Coronary artery (tissue), 2 donors: Measurements from ENCODE around the gene VANGL2.

Experiments
- DNase-seq: peaks from one replicate; pipeline ENCODE4 v3.0.0-alpha.2; 2017; ENCODE audit warnings: low spot score
- H3K27ac ChIP-seq, 2 donors: fragments of 200-600 bp; sonication (generic); one replicate each; pipeline ENCODE4 v1.5.1; 2016 to 2019
- H3K4me3 ChIP-seq: fragments of 200-600 bp; sonication (generic); 2 replicates; pipeline ENCODE4 v1.5.1; 2016; ENCODE audit warnings: mild to moderate bottlenecking, moderate library complexity
- CTCF ChIP-seq: fragments of 200-600 bp; sonication (generic); IDR thresholded peaks from one replicate; pipeline ENCODE4 v1.5.1; 2019; ENCODE audit warnings: antibody characterized with exemption

Gene VANGL2

GRCh38 chr1:160437432-160438316 lies 37.3 kb downstream of the VANGL2 start:
- Histone ChIP-seq H3K27ac (no peak overlapping the region), H3K4me3 (peak overlapping the region; percentile 38)
- no peak for DNase-seq
- no peak for TF ChIP-seq CTCF

- no peak for TF ChIP-seq CTCF
- DNase-seq, result no peak
- Histone ChIP-seq H3K4me3 (peak overlapping the region; percentile 38), H3K27ac (no peak overlapping the region)
Measured at GRCh38 chr1:160438317-160438918, 38.1 kb downstream of the VANGL2 start.

- H3K27ac ChIP-seq, result no peak overlapping the region
- no peak for DNase-seq
- TF ChIP-seq CTCF, result no peak
- H3K4me3 ChIP-seq, result no peak overlapping the region
Measured at GRCh38 chr1:160438935-160439334, 38.6 kb downstream of the VANGL2 start.

- Histone ChIP-seq H3K4me3 (no peak overlapping the region), H3K27ac (no peak overlapping the region)
- TF ChIP-seq CTCF, result no peak
- no peak for DNase-seq
Measured at GRCh38 chr1:160439718-160440117, 39.4 kb downstream of the VANGL2 start.

- Histone ChIP-seq H3K27ac (no peak overlapping the region), H3K4me3 (no peak overlapping the region)
- no peak for DNase-seq
- TF ChIP-seq CTCF, result no peak
Measured at GRCh38 chr1:160446945-160447600, 46.7 kb downstream of the VANGL2 start.

- Histone ChIP-seq H3K27ac (no peak overlapping the region), H3K4me3 (no peak overlapping the region)
- no peak for TF ChIP-seq CTCF
- no peak for DNase-seq
Measured at GRCh38 chr1:160449494-160449893, 49.1 kb downstream of the VANGL2 start.
